Esophagus (tissue), 2 donors: ENCODE data around the gene MEGF8. TPM values are rescaled to one million over a fixed set of nuclear protein-coding genes. Genes with fewer than 3 reads are reported as not detected.

Experiments used
- H3K27ac ChIP-seq, 2 donors: one replicate each; pipeline ENCODE4 v1.5.1; 2013; ENCODE audit warnings: low read depth in 2 of 2, mild to moderate bottlenecking in 2 of 2, inconsistent platforms in 1 of 2, low read length in 1 of 2, moderate library complexity in 1 of 2
- H3K27me3 ChIP-seq, 2 donors: one replicate each; pipeline ENCODE4 v1.6.1; 2013; ENCODE audit warnings: low read length in 2 of 2, control low read depth in 1 of 2, mild to moderate bottlenecking in 1 of 2; ENCODE audit not compliant: insufficient read depth in 2 of 2, control insufficient read depth in 1 of 2
- H3K36me3 ChIP-seq, 2 donors: one replicate each; pipeline ENCODE4 v1.6.1; 2013; ENCODE audit warnings: low read length in 1 of 2; ENCODE audit not compliant: control insufficient read depth in 2 of 2, insufficient read depth in 2 of 2
- H3K4me1 ChIP-seq, 2 donors: one replicate each; pipeline ENCODE4 v1.6.1; 2013; ENCODE audit warnings: low read length in 1 of 2; ENCODE audit not compliant: control insufficient read depth in 2 of 2, insufficient read depth in 2 of 2
- H3K4me3 ChIP-seq, 2 donors: one replicate each; pipeline ENCODE4 v1.5.1; 2013; ENCODE audit warnings: low read length in 2 of 2, mild to moderate bottlenecking in 2 of 2, low read depth in 1 of 2, moderate library complexity in 1 of 2
- H3K9me3 ChIP-seq, 2 donors: one replicate each; pipeline ENCODE4 v1.6.1; 2013; ENCODE audit warnings: mild to moderate bottlenecking in 2 of 2, low read depth in 1 of 2, low read length in 1 of 2, moderate library complexity in 1 of 2; ENCODE audit not compliant: control insufficient read depth in 2 of 2, insufficient read depth in 1 of 2
- WGBS, 2 donors: extraction: QIAGEN DNeasy Blood & Tissue Kit; methylation state at CpG; one replicate each; pipeline ENCODE4 v1.1.7; 2013; 5-methylcytosine and 5-hydroxymethylcytosine counted together
- polyA plus RNA-seq, 2 donors: library from polyadenylated mRNA; stranded (reverse); fragments of 200-250 nt; gene quantifications; one replicate each; pipeline ENCODE4 v1.2.3, GENCODE V29; 2013
- donor health status: healthy with polysubstance abuse.
- donor health status: Bipolar disorder and iron deficiency.

MEGF8 gene
- polyA plus RNA-seq, 2 donors: 4.4 to 8.6 TPM

DNA sequence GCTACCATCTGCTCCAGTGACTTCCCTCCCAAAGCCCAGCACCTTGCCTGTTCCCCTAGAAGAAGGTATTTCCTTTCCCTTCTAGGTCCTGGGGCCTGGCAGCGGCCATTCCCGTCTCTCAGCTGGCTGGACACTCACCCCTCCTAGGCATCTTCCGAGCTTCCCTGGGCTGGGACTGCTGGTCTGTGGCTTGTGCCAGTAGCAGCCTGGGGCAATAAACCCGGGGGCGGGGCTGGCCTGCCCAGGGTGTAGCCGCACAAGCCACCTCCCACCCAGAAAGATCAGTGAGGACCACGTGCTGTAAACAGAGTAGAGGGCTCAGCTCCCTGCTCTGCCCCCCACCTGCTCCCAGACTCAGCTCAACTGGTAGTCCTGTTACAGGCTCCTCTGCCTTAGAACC lies 86.8 kb downstream of the MEGF8 start:
- Histone ChIP-seq H3K4me1 (peaks cover 4 to 7% of the 10 kb centered on the region in 2 donors), H3K27me3 (no peaks in the 10 kb centered on the region), H3K4me3 (no peak overlapping the region), H3K9me3 (no peaks in the 10 kb centered on the region), H3K27ac (no peak overlapping the region), H3K36me3 (peaks cover 0 to 13% of the 10 kb centered on the region in 2 donors)
- 53 to 61% methylated on average over 7 of the region's 7 CpGs for WGBS, 2 donors

DNA sequence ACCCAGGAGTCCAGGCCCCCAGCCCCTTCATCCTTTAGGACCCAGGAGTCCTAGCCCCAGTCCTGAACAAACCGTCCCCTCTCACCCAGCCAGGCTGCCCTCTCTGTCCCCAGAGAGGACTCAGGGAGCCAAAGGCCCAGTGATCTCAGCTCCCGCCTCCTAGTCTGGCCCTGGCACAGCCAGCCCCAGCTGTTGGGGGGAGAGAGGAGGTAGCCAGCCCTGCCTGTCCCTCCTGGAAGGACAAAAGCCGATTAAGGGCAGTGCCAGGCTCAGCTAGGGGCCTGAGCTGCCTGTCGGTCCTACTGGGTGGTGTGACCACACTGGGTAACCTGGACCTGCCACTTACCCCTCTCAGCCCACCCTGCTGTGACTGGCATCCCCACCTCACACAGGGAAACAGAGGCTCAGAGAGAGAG lies 87.2 kb downstream of the MEGF8 start:
- Histone ChIP-seq H3K4me3 (no peak overlapping the region), H3K4me1 (peaks cover 4 to 7% of the 10 kb centered on the region in 2 donors), H3K9me3 (no peaks in the 10 kb centered on the region), H3K36me3 (peaks cover 0 to 11% of the 10 kb centered on the region in 2 donors), H3K27me3 (no peaks in the 10 kb centered on the region), H3K27ac (no peak overlapping the region)
- WGBS, 2 donors: 74 to 80% methylated on average over 4 of the region's 4 CpGs

DNA sequence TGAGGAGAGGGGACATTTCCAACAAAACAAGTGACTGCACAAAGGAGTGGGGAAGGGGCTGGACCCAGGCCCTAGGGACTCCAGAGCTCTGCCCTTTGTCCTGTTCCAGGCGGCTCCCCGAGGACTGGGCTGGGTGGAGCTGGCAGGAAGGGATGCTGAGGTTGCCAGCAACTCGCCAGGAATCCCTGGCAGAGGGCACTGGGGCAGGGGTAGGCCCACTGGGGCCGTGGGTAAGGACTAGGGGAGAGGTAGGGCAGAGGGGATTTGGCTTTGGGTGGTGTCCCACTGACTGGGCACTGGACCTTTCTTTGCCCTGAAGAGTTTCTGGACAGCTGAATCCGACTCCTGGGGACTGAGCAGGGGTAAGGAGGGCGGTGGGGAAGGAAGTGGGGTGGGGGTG lies 93.9 kb downstream of the MEGF8 start:
- H3K9me3 ChIP-seq: no peaks in the 10 kb centered on the region
- 59 to 60% methylated on average over 6 of the region's 6 CpGs for WGBS, 2 donors
- H3K27me3 ChIP-seq: no peaks in the 10 kb centered on the region
- H3K36me3 ChIP-seq: no peaks in the 10 kb centered on the region
- H3K27ac ChIP-seq: peak overlapping the region in 1 of 2 donors; percentile 10
- H3K4me3 ChIP-seq: no peak overlapping the region
- H3K4me1 ChIP-seq: peaks cover 7 to 27% of the 10 kb centered on the region in 2 donors

DNA sequence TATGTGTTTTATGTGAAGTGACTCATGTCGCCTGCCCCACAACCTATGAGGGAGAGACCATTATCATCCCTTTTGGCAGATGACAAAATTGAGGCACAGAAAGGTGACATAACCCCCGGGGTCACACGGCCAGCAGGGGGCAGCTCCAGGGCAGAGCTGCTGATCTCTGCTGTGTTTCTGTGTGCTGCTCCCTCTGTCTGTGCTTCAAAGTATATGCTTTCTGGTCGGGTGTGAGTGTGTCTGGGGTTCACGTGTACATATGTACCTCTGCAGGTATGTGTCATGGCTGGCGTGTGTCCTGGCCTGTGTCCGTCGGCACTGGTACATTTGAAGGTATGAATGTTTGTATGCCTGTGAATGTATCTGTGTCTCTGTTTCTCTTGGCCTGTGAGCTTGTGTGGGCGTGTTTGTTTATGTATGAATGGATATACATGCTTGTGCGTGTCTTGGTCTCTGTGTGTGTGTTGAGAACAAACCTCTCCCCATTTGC lies 94.7 kb downstream of the MEGF8 start:
- Histone ChIP-seq H3K27ac (peak overlapping the region; percentile 37 to 87), H3K9me3 (no peaks in the 10 kb centered on the region), H3K4me3 (no peak overlapping the region), H3K36me3 (no peaks in the 10 kb centered on the region), H3K27me3 (no peaks in the 10 kb centered on the region), H3K4me1 (peaks cover 7 to 28% of the 10 kb centered on the region in 2 donors)
- WGBS, 2 donors: 24 to 25% methylated on average over 10 of the region's 10 CpGs

DNA sequence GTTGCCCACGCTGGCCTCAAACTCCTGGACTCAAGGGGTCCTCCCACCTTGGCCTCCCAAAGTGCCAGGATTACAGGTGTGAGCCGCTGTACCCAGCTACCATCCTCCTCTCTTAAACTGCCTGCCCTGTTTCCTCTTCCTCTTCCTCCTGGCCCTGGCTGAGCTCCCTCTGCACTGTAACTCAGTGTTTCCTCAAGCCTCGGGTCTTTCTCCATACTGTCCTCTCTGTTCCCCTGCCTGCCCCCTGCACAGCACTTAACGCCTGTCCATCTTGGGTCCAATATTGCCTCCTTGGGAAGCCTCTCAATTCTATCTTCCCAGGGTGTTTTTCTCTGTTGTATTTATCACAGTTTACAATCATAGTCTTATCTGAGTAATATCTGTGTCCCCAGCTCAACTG lies 95.7 kb downstream of the MEGF8 start:
- no peaks in the 10 kb centered on the region for H3K36me3 ChIP-seq
- no peaks in the 10 kb centered on the region for H3K9me3 ChIP-seq
- peak overlapping the region; percentile 62 to 87 for H3K27ac ChIP-seq
- 72 to 76% methylated on average over 4 of the region's 4 CpGs for WGBS, 2 donors
- no peaks in the 10 kb centered on the region for H3K27me3 ChIP-seq
- peaks cover 7 to 28% of the 10 kb centered on the region in 2 donors for H3K4me1 ChIP-seq
- no peak overlapping the region for H3K4me3 ChIP-seq

DNA sequence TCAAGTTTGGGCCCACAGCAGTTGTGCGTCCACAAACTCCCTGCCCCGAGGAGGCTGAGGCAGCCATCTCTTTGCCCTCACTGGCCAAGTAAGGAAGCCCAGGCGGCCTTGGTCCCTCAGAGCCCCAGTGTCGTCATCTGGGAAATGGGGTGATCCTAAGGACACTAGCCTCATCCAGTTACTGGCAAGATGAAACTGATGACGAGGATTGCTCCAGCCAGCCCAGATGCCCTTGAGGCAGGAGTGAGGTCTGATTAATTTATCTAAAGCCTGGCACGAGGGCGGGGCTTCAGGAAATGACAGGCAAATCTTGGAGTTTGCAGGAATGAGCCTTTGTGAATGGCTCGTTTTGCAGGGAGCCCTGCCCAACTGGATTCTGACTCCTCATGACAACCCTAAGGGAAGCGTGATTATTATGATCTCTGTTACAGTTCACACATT lies 96.2 kb downstream of the MEGF8 start:
- Histone ChIP-seq H3K36me3 (no peaks in the 10 kb centered on the region), H3K9me3 (no peaks in the 10 kb centered on the region), H3K4me3 (no peak overlapping the region), H3K27me3 (no peaks in the 10 kb centered on the region), H3K4me1 (peaks cover 7 to 28% of the 10 kb centered on the region in 2 donors), H3K27ac (peak overlapping the region; percentile 62 to 87)
- 41 to 50% methylated on average over 9 of the region's 9 CpGs for WGBS, 2 donors

DNA sequence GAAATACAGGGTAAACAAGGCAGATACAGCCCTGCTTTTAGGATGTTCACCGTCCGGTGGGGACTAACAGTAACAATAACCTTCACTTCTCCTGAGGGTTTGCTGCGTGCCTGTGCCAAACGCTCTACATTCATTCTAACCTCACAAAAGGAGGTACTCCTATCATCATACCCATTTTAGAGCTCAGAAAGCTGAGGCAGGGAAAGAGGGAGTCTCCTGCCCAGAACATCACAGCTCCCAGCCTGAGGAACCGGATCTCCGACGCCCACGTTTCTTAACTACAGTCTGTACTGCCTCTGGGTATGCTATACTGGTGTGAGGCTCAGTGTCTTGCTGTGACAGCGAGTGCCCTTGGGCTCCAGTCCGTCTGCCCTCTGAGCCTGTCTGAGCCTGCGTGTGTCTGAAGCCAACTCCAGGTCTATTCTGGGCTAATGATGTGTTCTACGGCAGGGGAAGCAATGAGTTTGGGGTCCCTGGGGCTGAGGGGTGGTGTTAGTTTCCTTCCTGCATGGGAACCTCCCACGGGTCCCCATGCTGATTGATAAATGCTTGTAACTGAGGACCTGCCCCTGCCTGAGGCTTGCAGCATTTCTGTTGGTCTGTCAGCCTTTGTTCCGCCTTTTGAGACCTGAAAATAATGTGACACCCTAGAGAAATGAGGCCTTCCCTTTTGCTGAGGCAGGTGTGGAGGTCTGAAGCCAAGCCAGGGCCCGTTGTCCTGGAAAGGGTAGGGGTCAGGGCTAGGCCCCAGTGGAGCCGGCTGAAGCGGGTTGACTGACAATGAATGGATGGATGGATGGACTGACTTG lies 96.9 kb downstream of the MEGF8 start:
- Histone ChIP-seq H3K36me3 (no peaks in the 10 kb centered on the region), H3K4me1 (peaks cover 7 to 28% of the 10 kb centered on the region in 2 donors), H3K9me3 (no peaks in the 10 kb centered on the region), H3K27me3 (no peaks in the 10 kb centered on the region), H3K27ac (peak overlapping the region; percentile 62 to 80), H3K4me3 (peak overlapping the region; percentile 66 to 72)
- 38 to 47% methylated on average over 17 of the region's 17 CpGs for WGBS, 2 donors

DNA sequence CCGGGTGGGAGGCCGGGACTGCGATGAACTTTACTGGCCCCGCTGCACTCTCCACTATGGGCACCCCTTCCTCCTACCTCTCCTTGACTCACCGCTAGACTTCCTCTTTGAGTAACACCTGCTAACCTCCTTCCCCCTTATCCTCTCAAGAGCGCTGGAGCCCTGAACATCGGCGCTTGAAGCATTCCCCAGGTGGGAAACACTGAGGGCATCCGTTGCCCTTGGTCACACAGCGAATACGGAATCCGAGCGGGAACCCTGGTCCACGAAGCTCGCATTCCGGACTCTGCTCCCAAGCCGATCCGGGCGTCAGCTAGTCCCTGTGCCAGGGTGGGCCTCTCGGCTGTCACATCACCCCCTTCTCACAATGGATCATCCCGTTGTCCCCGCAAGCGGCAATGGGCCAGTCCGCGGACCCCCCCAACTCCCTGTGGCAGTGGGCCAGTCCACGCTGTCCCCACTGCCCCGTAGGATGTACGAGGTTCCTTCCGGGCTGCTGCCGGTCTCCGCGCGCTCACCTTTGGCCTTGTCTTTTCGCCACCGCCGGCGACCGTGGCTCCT lies 97.5 kb downstream of the MEGF8 start:
- H3K27ac ChIP-seq: peak overlapping the region; percentile 62 to 80
- H3K36me3 ChIP-seq: no peaks in the 10 kb centered on the region
- no peaks in the 10 kb centered on the region for H3K9me3 ChIP-seq
- peaks cover 7 to 28% of the 10 kb centered on the region in 2 donors for H3K4me1 ChIP-seq
- H3K4me3 ChIP-seq: peak overlapping the region; percentile 66 to 72
- 2 to 6% methylated on average over 38 of the region's 38 CpGs for WGBS, 2 donors
- no peaks in the 10 kb centered on the region for H3K27me3 ChIP-seq

DNA sequence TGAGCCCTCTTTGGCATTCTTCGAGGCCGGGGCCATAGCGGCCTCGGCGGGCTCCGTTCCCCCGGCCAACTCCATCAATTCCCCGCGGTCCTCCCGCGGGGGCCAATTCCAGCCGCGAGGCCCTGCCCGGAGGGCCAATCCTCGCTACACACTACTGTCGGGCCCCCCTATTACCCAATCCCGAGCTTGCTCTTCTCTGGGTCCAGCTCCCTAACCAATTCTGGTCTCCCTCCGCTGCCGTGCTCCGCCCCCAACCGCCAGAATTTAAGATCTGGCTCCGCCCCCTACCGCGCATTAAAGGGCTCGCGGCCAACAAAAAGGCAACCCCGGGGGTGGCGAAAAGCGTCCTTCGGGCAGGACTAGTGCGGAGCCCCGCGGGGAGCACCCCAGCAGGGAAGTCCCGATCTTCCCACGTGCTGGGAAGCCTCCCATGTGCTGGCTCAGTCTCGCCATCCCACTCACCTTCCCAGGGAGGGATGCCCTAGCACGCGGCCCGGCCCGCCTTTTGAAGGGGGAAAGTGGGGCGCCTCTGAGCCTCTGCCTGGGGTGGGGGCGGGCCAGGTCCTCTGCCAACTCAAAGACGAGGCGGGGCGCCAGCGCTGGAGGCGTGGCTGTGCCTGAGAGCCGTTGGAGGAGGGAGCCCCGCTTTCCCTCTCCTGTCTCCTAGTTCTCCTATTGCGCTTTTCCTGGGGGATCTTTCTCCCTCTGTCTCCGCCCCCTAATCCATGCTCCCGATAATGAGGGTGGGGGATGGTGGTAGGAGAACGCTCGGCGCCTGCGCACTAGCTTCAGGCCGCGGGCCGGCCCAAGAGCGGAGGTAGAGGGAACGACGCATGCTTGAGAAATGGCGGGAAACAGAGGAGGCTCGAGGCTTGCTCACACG lies 98.3 kb downstream of the MEGF8 start:
- peak overlapping the region; percentile 66 to 72 for H3K4me3 ChIP-seq
- 6 to 8% methylated on average over 62 to 65 of the region's 65 CpGs for WGBS, 2 donors
- H3K27ac ChIP-seq: peak overlapping the region; percentile 20 to 80
- no peaks in the 10 kb centered on the region for H3K36me3 ChIP-seq
- no peaks in the 10 kb centered on the region for H3K27me3 ChIP-seq
- H3K4me1 ChIP-seq: peaks cover 7 to 28% of the 10 kb centered on the region in 2 donors
- no peaks in the 10 kb centered on the region for H3K9me3 ChIP-seq
